GM23248 (cell line): Measurements from ENCODE around the gene FTO. TPM values are rescaled to one million over a fixed set of nuclear protein-coding genes. Genes with fewer than 3 reads are reported as not detected.

Experiments
- DNase-seq: peaks from one replicate; pipeline ENCODE4 v3.0.0-alpha.2; 2015
- H2AFZ ChIP-seq: fragments of 200-600 bp; sonication (generic); 2 replicates; pipeline ENCODE4 v1.6.1; 2016; ENCODE audit warnings: antibody characterized with exemption
- H3F3A ChIP-seq: fragments of 200-600 bp; sonication (generic); 2 replicates; pipeline ENCODE4 v1.6.1; 2016; ENCODE audit warnings: mild to moderate bottlenecking, antibody characterized with exemption, mixed run types; ENCODE audit not compliant: insufficient read depth
- H3K27ac ChIP-seq: fragments of 200-600 bp; sonication (generic); 2 replicates; pipeline ENCODE4 v1.5.1; 2016; ENCODE audit warnings: mild to moderate bottlenecking
- H3K27me3 ChIP-seq: fragments of 200-600 bp; sonication (generic); replicated peaks from 2 replicates; pipeline ENCODE4 v1.6.1; 2016; ENCODE audit warnings: mild to moderate bottlenecking; ENCODE audit not compliant: insufficient read depth
- H3K36me3 ChIP-seq: fragments of 200-600 bp; sonication (generic); 2 replicates; pipeline ENCODE4 v1.6.1; 2016; ENCODE audit warnings: low read depth, mild to moderate bottlenecking
- H3K4me1 ChIP-seq: fragments of 200-600 bp; sonication (generic); 2 replicates; pipeline ENCODE4 v1.6.1; 2016; ENCODE audit warnings: mild to moderate bottlenecking; ENCODE audit not compliant: insufficient read depth
- H3K4me2 ChIP-seq: fragments of 200-600 bp; sonication (generic); one replicate; pipeline ENCODE4 v1.6.1; 2016; ENCODE audit warnings: mild to moderate bottlenecking; ENCODE audit not compliant: unreplicated experiment
- H3K4me3 ChIP-seq: fragments of 200-600 bp; sonication (generic); 2 replicates; pipeline ENCODE4 v1.5.1; 2016; ENCODE audit warnings: mild to moderate bottlenecking
- H3K79me2 ChIP-seq: fragments of 200-600 bp; sonication (generic); 2 replicates; pipeline ENCODE4 v1.6.1; 2016; ENCODE audit warnings: mild to moderate bottlenecking; ENCODE audit not compliant: insufficient read depth
- H3K9ac ChIP-seq: fragments of 200-600 bp; sonication (generic); 2 replicates; pipeline ENCODE4 v1.6.1; 2016; ENCODE audit warnings: mild to moderate bottlenecking
- H3K9me2 ChIP-seq: fragments of 200-600 bp; sonication (generic); 2 replicates; pipeline ENCODE4 v1.6.1; 2016; ENCODE audit warnings: mixed run types, mild to moderate bottlenecking, moderate library complexity; ENCODE audit not compliant: insufficient read depth
- H3K9me3 ChIP-seq: fragments of 200-600 bp; sonication (generic); one replicate; pipeline ENCODE4 v1.6.1; 2017; ENCODE audit warnings: low read depth
- H4K20me1 ChIP-seq: fragments of 200-600 bp; sonication (generic); 2 replicates; pipeline ENCODE4 v1.6.0; 2016; ENCODE audit not compliant: insufficient read depth
- EZH2 ChIP-seq: fragments of 200-600 bp; sonication (generic); IDR thresholded peaks from 2 replicates; pipeline ENCODE4 v1.6.1; 2018; ENCODE audit warnings: antibody characterized with exemption, mild to moderate bottlenecking; ENCODE audit not compliant: insufficient read depth, poor library complexity, severe bottlenecking
- EZH2phosphoT487 ChIP-seq: fragments of 200-600 bp; sonication (generic); IDR thresholded peaks from 2 replicates; pipeline ENCODE4 v1.6.1; 2018; ENCODE audit warnings: antibody characterized with exemption, moderate library complexity, mild to moderate bottlenecking, low read depth; ENCODE audit not compliant: insufficient read depth
- WGBS, 2 experiments: methylation state at CpG; one replicate each; pipeline ENCODE4 v1.1.6; 2015 to 2017; ENCODE audit warnings: low lambda C conversion rate in 2 of 2, low coverage in 1 of 2; ENCODE audit errors: missing lambda C conversion rate in 2 of 2; 5-methylcytosine and 5-hydroxymethylcytosine counted together
- in situ Hi-C: fragments of 300-500 bp; cut with MboI; formaldehyde crosslinking; loops from 2 replicates; pipeline ENCODE4 v1.15.0; 2020
- polyA plus RNA-seq: library from polyadenylated mRNA; unstranded; fragments of >200 nt; fragmentation: Nextera tagmentation; extraction: Ambion mirVana; gene quantifications from 2 replicates; pipeline ENCODE4 v1.2.1, GENCODE V29; 2016
- total RNA-seq: library from RNA; depleted of rRNA; stranded (reverse); fragments of >200 nt; shearing (Covaris generic); gene quantifications from 2 replicates; pipeline ENCODE4 v1.2.3, GENCODE V29; 2014

The FTO gene
- total and polyA plus RNA-seq, 2 experiments from 2014 or later = 85.3 to 99.2 TPM

DNA sequence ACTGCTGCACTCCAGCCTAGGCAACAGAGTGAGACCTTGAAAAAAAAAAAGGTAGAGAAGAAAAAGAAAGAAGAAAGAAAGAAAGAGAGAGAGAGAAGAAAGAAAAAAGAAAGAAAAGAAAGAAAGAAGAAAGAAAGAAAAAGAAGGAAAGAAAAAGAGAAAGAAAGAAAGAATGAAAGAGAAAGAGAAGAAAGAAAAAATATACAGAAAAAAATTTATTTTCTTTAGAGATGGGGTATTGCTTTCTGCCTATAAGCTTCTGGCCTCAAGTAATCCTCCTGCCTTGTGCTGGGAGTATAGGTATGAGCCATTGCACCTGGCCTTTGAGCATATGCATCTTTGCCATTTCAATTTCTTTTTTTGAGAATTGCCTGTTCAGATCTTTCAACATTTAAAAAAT is 425.9 kb downstream of the FTO start:
- Histone ChIP-seq H3K4me2 (no peak overlapping the region), H3K4me1 (0 out of 2 replicates have a peak, but pooled peaks cover 2% of the 10 kb centered on the region), H3K36me3 (no peaks in the 10 kb centered on the region), H3K4me3 (no peak overlapping the region), H3K27me3 (no peaks in the 10 kb centered on the region), H3F3A (no peaks in the 10 kb centered on the region), H3K79me2 (no peaks in the 10 kb centered on the region), H3K9me3 (no peaks in the 10 kb centered on the region), H3K27ac (no peak overlapping the region), H2AFZ (no peak overlapping the region), H3K9me2 (no peaks in the 10 kb centered on the region), H4K20me1 (no peaks in the 10 kb centered on the region), H3K9ac (no peak overlapping the region)
- in situ Hi-C loops = no loop called here
- TF ChIP-seq EZH2 (no peak), EZH2phosphoT487 (no peak)
- no peak for DNase-seq

DNA sequence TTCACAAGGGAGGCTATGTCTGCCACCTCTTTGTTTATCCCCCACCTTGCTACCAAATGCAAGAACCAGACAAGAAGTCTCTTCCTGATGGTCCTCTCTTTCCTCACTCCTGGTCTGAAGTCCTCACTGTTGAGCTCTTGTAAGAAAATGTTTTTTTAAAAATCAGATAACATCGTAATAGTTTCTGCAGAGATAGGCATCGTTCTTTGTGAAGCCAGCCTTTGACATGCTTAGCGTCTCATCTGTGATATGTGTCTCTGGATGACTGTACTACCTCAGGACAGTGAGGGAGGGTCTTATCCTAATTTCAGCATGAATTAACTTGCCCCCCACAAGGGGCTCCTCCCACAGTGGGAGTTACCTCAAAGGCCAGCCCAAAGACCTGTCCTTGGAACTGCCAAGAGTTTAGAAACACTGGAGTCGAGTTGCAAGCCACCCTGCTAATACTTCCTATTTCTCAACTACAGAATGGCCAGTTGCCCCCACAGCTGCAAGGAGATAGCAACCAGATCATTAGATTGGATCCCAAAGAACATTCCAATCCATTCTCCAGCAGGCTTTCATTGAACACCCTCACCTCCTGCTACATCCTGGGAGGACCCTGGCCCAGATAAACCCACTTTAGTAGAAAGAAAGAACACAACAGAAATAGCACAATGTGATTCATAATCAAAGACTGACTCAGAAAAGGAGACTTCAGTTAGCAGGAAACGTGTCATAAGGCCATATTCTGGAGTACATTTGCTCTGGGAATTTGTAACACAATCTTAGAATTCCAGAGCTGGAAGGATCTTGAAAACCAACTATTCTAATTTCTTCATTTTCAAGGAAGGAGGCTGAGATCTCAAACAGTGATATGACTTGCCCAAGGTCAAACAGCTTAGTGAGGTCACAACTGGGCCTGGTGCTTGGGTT is 431.7 kb downstream of the FTO start:
- Histone ChIP-seq H2AFZ (peak overlapping the region; percentile 38), H3K27ac (peak overlapping the region; percentile 95), H3K4me3 (peak overlapping the region; percentile 23; the same call in 1 of the 2 replicates), H3K4me2 (peak overlapping the region; percentile 62), H3K4me1 (peaks cover 21% of the 10 kb centered on the region), H3K36me3 (no peaks in the 10 kb centered on the region), H4K20me1 (no peaks in the 10 kb centered on the region), H3K9me3 (no peaks in the 10 kb centered on the region), H3K9me2 (no peaks in the 10 kb centered on the region), H3K79me2 (no peaks in the 10 kb centered on the region), H3F3A (peaks cover 25% of the 10 kb centered on the region), H3K27me3 (no peaks in the 10 kb centered on the region), H3K9ac (peak overlapping the region; percentile 64)
- DNase-seq = peak; percentile 85
- in situ Hi-C loops = no loop called here
- no peak for TF ChIP-seq EZH2phosphoT487
- TF ChIP-seq EZH2 = no peak
- 59 to 60% methylated on average over 5 of the region's 5 CpGs for WGBS, 2 experiments

DNA sequence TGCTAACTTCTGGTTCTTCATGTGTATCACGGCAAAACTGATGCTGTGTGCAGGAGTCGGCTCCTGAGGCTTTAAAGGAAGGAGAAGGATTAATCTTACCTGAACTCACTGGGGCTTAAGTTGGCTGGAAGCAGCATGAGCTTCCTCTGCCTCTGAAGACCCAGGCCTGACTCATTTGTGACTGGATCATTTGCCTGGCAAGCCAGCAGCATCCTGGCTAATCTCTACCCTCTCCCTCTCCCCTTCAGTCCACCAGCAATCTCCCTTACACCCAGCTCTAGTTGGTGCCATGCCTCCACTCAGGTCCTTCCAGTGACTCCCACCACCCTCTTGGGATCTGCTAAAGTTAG is 432.3 kb downstream of the FTO start:
- Histone ChIP-seq H3K27ac (peak overlapping the region; percentile 95), H3K4me3 (peak overlapping the region; percentile 23; the same call in 1 of the 2 replicates), H2AFZ (peak overlapping the region; percentile 38), H3K9me2 (no peaks in the 10 kb centered on the region), H3K9ac (peak overlapping the region; percentile 64), H3F3A (peaks cover 25% of the 10 kb centered on the region), H4K20me1 (no peaks in the 10 kb centered on the region), H3K27me3 (no peaks in the 10 kb centered on the region), H3K79me2 (no peaks in the 10 kb centered on the region), H3K4me1 (peaks cover 21% of the 10 kb centered on the region), H3K4me2 (peak overlapping the region; percentile 62), H3K36me3 (no peaks in the 10 kb centered on the region), H3K9me3 (no peaks in the 10 kb centered on the region)
- TF ChIP-seq EZH2 (no peak), EZH2phosphoT487 (no peak)
- in situ Hi-C loops = no loop called here
- 68 to 71% methylated on average over 2 of the region's 2 CpGs for WGBS, 2 experiments
- DNase-seq = peak; percentile 80

DNA sequence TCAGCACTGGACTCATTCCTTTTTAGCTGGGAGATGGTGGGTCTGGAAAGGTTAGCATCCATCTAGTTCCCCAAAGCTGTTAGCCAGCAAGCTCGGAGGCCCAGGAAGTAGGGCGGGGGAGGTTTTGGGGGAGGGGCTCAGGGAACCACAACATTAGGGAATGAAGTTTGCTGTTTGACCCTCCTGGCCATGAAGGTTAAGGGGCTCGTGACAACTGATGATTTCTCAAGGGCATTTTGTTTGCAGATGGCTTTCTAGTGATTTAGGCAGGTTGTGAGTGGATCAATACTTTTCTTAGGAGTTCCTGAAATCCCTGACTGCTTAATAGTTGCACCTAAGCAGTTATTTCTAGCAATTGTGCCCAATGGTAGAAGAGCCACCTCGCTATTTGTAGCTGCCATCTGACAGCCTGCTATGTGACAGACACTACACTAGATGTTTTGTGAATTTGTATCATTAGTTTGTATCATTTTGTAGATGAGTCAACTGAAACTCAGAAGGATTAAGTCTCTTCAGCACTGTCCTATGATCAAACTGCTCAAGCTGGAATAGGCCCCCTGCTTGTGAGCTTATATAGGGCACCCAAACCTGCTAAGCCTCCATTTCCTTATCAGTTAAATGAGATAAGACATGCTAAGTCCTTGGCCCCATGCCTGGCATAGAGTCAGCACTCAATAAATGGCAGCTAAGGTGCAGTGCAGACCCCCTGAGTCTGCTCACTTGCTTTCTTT is 436.3 kb downstream of the FTO start:
- H3K27ac ChIP-seq = no peak overlapping the region
- peak; percentile 14 for DNase-seq
- H3K36me3 ChIP-seq = no peaks in the 10 kb centered on the region
- no peak overlapping the region for H3K4me2 ChIP-seq
- H3K4me3 ChIP-seq = no peak overlapping the region
- no peaks in the 10 kb centered on the region for H3K79me2 ChIP-seq
- no peak overlapping the region for H3K9ac ChIP-seq
- WGBS, 2 experiments = 81 to 92% methylated on average over 4 of the region's 4 CpGs
- no peak overlapping the region for H2AFZ ChIP-seq
- no peaks in the 10 kb centered on the region for H3K9me2 ChIP-seq
- H3K9me3 ChIP-seq = no peaks in the 10 kb centered on the region
- H4K20me1 ChIP-seq = no peaks in the 10 kb centered on the region
- peaks cover 18% of the 10 kb centered on the region for H3K4me1 ChIP-seq
- peaks cover 24% of the 10 kb centered on the region for H3F3A ChIP-seq
- in situ Hi-C loops = no loop called here
- H3K27me3 ChIP-seq = no peaks in the 10 kb centered on the region
- no peak for TF ChIP-seq EZH2
- no peak for TF ChIP-seq EZH2phosphoT487
